Effector memory CD8-positive, alpha-beta T cell (primary cell): Measurements from ENCODE around the gene NTN1.

Experiments
- ATAC-seq: fragments of 150-1000 bp; cut with Tn5 transposase; replicated peaks from 2 replicates; pipeline ENCODE4 v1.10.0; 2021; ENCODE audit warnings: mild to moderate bottlenecking, moderate library complexity
- DNase-seq, 3 experiments: peaks; one replicate each; pipeline ENCODE4 v3.0.0; 2021
- H3K27ac Mint-ChIP-seq, 2 donors: one replicate each; pipeline ENCODE4 v1.8.0; 2022; ENCODE audit warnings: mild to moderate bottlenecking in 2 of 2, mixed read lengths in 2 of 2, moderate library complexity in 2 of 2
- H3K27me3 Mint-ChIP-seq, 2 donors: one replicate each; pipeline ENCODE4 v1.8.0; 2022; ENCODE audit warnings: mixed read lengths in 2 of 2
- H3K36me3 Mint-ChIP-seq: one replicate; pipeline ENCODE4 v1.8.0; 2022; ENCODE audit warnings: mild to moderate bottlenecking, moderate library complexity, mixed read lengths; ENCODE audit not compliant: insufficient read depth
- H3K4me1 Mint-ChIP-seq, 2 donors: one replicate each; pipeline ENCODE4 v1.8.0; 2022; ENCODE audit warnings: low read depth in 2 of 2, mixed read lengths in 2 of 2
- H3K4me3 Mint-ChIP-seq, 2 donors: one replicate each; pipeline ENCODE4 v1.8.0; 2022; ENCODE audit warnings: mild to moderate bottlenecking in 2 of 2, mixed read lengths in 2 of 2, moderate library complexity in 2 of 2
- H3K9me3 Mint-ChIP-seq, 2 donors: one replicate each; pipeline ENCODE4 v1.8.0; 2022; ENCODE audit warnings: mixed read lengths in 2 of 2

Gene NTN1

DNA sequence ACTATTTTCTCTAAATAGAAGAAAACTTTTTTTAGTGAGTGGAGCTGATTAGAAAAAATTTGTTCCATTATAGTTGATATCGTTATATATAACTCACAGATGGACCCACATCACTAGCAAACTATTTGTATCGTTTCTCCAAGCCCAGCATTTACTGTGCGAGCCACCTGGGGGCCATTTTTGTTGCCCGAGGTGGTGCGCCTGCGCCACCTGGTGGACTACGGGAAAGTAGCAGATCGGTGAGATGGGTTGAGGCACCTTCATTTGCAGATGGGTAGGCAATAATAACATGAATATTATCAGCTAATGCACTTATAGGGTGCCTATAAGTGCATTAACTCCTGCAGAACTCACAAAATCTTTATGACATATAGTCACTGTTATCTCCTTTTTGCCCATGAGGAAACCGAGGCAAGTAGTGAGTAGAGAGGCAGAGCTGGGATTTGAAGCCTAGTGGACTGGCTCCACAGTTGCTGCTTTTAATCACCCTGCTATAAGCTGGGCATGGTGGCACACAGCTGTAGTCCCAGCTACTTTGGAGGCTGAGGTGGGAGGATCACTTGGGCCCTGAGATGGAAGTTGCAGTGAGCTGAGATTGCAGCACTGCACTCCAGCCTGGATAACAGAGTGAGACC, 23.2 kb upstream of the NTN1 start:
- DNase-seq (peak; percentile 73 to 79 (median 79)), ATAC-seq (peak; percentile 81)
- peaks cover 4% of the 10 kb centered on the region for H3K36me3 Mint-ChIP-seq
- H3K27ac Mint-ChIP-seq, result no peak overlapping the region
- peaks cover 26 to 30% of the 10 kb centered on the region in 2 donors for H3K27me3 Mint-ChIP-seq
- H3K9me3 Mint-ChIP-seq, result no peaks in the 10 kb centered on the region
- H3K4me1 Mint-ChIP-seq, result peaks cover 5 to 9% of the 10 kb centered on the region in 2 donors
- no peak overlapping the region for H3K4me3 Mint-ChIP-seq

DNA sequence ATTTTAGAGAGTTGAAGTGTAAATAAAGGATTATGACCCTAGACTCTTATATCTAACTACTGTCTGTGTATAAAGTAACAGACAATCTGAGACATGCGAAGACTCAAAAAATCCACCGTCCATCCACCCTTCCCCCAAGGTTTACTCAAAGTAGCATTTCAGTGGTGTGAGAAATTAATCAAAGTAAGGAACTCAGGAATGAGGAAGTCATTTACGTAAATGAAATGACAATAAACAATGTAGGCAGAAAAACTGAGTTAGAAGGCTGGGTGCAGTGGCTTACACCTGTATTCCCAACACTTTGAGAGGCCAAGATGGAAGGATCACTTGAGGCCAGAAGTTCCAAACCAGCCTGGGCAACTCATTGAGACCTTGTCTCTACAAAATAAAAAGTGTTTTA, 19.8 kb upstream of the NTN1 start:
- Mint-ChIP-seq H3K36me3 (peaks cover 9% of the 10 kb centered on the region), H3K9me3 (no peaks in the 10 kb centered on the region), H3K4me3 (peak overlapping the region in 1 of 2 donors; percentile 45), H3K4me1 (peaks cover 7 to 13% of the 10 kb centered on the region in 2 donors), H3K27me3 (peaks cover 48 to 61% of the 10 kb centered on the region in 2 donors), H3K27ac (no peak overlapping the region)
- ATAC-seq, result no peak
- no peak for DNase-seq

DNA sequence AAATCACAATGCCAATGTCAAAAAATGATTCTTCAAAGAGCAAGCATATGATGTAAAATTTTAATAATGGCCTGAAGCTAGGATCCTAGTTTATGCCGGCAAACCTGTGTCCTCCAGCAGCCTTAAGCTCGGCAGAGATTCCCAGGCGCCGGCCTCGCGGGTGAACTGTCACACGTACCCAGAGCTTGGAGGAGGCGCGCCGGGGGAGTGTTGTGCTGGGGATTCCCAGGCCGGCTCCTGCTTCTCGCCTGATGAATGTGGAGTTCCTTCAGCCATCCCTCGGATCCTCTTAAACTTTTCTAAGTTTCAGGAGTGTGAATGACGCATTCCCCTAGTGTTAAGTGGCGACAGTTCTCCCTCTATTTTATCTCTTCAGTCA, 19.1 kb upstream of the NTN1 start:
- Mint-ChIP-seq H3K27ac (no peak overlapping the region), H3K27me3 (peaks cover 53 to 68% of the 10 kb centered on the region in 2 donors), H3K4me1 (peaks cover 7 to 13% of the 10 kb centered on the region in 2 donors), H3K9me3 (no peaks in the 10 kb centered on the region), H3K4me3 (peak overlapping the region; percentile 60 to 63), H3K36me3 (peaks cover 9% of the 10 kb centered on the region)
- no peak for ATAC-seq
- DNase-seq, result no peak

DNA sequence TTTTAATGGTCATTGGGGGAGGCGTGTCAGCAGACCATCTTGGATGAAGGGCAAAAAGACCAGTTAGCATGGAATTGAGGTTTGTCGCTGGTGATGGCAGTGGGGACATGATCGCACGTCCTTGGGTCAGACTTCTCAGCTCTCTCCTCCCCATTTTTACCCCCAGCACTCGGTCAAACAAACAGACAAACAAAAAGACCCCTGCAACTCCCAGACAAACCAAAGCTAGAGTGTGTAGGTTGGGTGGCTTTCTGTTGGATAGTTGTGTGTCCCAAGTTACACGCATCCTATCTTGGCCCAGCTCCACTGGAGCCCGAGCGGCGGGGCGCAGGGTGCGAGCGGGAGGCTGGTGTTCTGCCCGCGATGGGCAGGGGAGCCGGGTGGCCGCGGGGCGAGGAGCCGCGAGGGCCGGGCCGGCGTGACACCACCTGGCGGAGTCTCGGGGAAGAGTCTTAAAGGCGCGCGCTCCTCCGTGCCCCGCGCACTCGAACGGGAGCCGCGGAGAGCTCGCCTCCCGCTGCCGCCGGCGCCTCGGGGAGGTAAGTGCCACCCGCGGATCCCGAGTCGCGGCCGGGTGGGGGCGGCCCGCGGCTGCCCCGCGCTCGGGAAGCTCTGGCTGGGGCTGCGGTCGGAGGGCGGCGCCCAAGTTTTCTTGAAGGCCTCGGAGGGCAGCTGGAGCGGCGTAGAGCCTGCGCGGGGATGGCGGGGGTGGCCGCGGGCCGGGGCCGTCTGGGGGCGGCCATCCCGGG, 18.5 kb upstream of the NTN1 start:
- ATAC-seq, result peak; percentile 66
- DNase-seq, result peak in 1 of 3 experiments; percentile 11
- H3K27me3 Mint-ChIP-seq, result peaks cover 59 to 74% of the 10 kb centered on the region in 2 donors
- peak overlapping the region; percentile 60 to 63 for H3K4me3 Mint-ChIP-seq
- H3K36me3 Mint-ChIP-seq, result peaks cover 9% of the 10 kb centered on the region
- H3K4me1 Mint-ChIP-seq, result peaks cover 7 to 13% of the 10 kb centered on the region in 2 donors
- H3K9me3 Mint-ChIP-seq, result no peaks in the 10 kb centered on the region
- no peak overlapping the region for H3K27ac Mint-ChIP-seq

DNA sequence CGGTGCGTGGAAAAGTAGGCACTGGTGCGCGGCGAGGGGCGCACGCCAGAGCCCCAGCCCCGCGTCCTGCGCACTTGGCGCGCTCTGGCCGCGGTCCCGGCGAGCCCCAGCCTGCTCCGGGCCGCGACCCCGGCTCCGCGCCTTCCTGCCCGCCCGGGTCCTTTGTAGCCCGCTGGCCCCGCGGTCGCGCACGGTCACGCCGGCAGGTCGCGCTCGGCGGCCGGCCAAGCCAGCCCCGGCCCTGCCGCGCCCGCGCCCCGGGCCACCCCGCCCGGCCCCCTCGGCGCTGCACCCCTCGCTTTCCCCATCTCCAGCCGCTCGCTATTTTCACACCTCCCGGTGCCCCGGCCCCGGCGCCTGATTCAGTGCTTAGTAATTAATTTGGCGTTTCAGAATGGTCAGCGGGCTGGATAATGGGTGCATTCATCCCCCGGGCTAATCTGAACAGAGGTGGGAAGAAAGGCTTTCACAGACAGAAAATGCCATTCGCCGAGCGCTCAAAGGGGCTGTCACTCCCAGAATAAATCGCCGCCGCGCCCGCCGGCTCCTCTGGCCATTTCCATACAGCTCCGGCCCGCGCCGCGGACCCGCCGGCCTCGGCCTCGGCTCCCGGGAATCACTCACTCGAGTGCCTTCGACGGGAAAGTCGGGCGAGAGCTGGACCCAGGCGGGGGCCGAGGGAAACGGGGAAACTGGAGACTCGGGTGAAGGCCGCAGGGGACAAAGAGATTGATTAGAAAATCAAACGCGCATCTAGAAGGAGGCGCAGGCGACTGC, 17.8 kb upstream of the NTN1 start:
- Mint-ChIP-seq H3K4me3 (peak overlapping the region; percentile 65 to 68), H3K4me1 (peaks cover 7 to 13% of the 10 kb centered on the region in 2 donors), H3K9me3 (no peaks in the 10 kb centered on the region), H3K27ac (no peak overlapping the region), H3K27me3 (peaks cover 63 to 81% of the 10 kb centered on the region in 2 donors), H3K36me3 (peaks cover 5% of the 10 kb centered on the region)
- ATAC-seq, result no peak
- DNase-seq, result no peak

DNA sequence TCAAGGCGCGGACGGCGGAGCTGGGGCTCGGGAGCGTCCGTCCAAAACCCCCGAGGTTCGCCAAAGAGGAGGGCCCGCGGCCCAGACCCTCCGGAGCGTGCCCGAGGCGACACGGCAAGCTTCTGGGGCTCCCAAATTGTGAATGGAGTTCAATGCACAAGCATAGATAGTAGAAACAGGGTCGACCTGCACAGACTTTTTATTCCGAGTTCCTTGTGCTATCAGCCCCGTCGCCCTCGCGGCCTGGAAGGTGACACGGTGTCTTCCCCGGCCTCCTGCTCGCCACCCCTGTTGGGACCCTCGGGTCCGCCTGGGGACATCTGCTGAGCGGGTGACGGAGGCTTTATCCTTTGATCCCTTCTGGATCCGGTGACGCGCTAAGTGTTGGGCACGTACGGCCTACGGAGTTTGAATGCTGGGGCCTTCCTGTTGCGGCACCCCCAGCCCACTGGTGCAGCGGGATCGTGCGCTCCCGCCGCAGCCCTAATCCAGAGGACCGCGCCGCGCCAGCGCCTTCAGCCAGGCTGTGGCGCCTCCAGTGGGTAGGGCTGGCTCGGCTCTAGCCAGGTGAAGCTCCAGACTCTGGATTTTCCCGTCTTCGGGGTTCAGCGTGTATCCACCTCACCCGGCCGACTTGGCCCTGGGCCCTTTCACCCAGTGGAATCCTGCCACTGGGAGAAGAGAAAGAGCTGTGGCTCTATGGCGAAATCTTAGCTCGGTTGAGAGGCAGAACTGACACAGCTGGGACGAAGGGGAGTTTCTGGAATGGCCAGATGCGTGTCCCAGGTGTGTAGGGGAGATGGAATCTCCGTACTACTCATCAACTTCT, 17.0 kb upstream of the NTN1 start:
- Mint-ChIP-seq H3K9me3 (no peaks in the 10 kb centered on the region), H3K4me3 (peak overlapping the region; percentile 65 to 68), H3K27ac (no peak overlapping the region), H3K4me1 (peaks cover 7 to 13% of the 10 kb centered on the region in 2 donors), H3K27me3 (peaks cover 70 to 89% of the 10 kb centered on the region in 2 donors), H3K36me3 (peaks cover 5% of the 10 kb centered on the region)
- ATAC-seq, result no peak
- no peak for DNase-seq

DNA sequence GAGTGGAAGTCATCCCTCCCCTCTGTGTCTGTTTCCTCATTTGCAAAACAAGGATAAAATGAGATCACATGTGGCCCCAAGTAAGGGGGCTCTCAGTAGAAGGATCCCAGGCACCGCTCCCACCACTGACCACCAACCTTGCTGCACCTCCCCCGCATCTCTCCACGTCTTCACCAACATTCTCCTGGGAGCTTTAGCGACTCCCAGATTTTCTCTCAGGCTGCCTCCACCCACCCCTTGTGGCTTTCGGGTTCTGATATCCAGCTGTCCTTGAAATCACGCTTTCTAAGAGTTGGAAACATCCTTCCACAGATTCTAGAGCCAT, 16.4 kb upstream of the NTN1 start:
- peaks cover 75 to 94% of the 10 kb centered on the region in 2 donors for H3K27me3 Mint-ChIP-seq
- H3K9me3 Mint-ChIP-seq, result no peaks in the 10 kb centered on the region
- peaks cover 5% of the 10 kb centered on the region for H3K36me3 Mint-ChIP-seq
- no peak for ATAC-seq
- no peak overlapping the region for H3K27ac Mint-ChIP-seq
- no peak for DNase-seq
- peak overlapping the region; percentile 6 to 14 for H3K4me3 Mint-ChIP-seq
- peaks cover 7 to 13% of the 10 kb centered on the region in 2 donors for H3K4me1 Mint-ChIP-seq

DNA sequence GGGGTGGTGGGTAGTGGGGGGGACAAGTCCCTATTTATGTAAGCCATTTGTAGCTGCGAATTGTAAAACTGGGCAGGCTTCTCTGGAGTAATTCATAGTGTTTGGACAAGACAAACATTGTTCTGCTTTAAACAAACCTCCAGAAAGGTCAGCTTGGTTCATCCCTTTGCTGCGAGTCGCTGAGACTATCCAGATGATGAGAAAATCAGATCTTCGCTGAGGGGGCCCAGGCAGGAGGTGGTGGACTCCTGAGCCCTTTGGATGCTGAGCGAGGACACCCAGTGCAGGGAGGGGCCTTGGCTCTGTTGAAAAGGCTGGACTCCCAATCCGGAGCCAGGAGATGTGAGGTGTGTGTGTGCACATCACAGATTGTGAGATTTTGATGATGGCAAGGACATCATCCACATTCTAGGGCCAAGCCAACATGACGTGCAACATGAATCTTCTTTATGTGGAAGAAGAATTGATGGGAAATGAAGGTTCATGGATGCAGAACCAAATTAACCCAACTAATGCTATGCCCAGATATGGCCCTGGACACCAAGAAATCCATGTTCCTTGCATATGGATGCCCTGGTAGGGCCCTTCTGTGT, 15.0 kb upstream of the NTN1 start:
- H3K36me3 Mint-ChIP-seq, result peaks cover 5% of the 10 kb centered on the region
- DNase-seq, result no peak
- no peak overlapping the region for H3K27ac Mint-ChIP-seq
- no peak for ATAC-seq
- H3K27me3 Mint-ChIP-seq, result peaks cover 74 to 91% of the 10 kb centered on the region in 2 donors
- H3K9me3 Mint-ChIP-seq, result no peaks in the 10 kb centered on the region
- no peak overlapping the region for H3K4me3 Mint-ChIP-seq
- peaks cover 7 to 13% of the 10 kb centered on the region in 2 donors for H3K4me1 Mint-ChIP-seq

DNA sequence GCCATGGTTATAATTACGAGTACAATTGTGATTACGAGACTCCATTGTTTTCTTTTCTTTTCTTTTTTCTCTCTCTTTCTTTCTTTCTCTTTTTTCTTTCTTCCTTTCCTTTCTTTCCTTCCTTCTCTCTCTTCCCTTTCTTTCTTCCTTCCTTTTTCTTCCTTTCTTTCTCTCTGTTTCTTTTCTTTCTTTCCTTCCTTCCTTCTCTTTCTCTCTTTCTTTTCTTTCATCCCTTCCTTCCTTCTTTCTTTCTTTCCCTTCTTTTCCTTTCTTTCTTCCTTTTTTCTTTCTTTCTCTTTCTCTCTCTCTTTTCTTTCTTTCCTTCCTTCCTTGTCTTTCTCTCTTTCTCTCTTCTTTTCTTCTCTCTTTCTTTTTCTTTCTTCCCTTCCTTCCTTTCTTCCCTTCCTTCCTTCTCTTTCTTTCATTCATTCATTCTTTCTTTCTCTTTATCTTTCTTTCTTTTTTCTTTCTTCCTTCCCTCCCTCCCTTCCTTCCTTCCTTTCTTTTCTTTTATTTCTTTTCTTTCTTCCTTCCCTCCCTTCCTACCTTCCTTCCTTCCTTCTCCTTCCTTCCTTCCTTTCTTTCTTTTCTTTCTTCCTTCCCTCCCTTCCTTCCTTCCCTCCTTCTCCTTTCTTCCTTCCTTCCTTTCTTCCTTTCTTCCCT, 14.1 kb upstream of the NTN1 start:
- Mint-ChIP-seq H3K27ac (no peak overlapping the region), H3K36me3 (peaks cover 5% of the 10 kb centered on the region), H3K4me3 (no peak overlapping the region), H3K4me1 (peaks cover 4 to 13% of the 10 kb centered on the region in 2 donors), H3K9me3 (no peaks in the 10 kb centered on the region), H3K27me3 (peaks cover 69 to 86% of the 10 kb centered on the region in 2 donors)
- ATAC-seq, result no peak
- no peak for DNase-seq

DNA sequence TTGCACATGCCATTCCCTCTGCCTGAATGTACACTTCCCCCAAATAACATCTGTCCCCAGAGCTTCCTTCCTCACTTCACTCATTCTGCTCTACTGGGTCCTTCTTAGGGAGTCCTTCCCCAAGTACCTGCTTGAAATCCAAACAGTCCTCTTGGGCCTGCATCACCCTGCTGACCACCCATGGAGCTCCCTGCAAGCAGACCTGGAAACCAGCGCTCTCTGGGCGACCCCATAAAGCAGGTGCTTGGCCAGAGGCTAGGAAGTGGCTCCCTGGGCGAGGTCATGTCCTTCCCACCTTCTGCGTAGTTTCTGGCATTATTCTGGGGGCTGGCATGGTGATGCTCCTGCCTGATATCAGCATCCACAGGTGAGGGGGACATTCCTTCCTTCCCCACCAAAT, 12.2 kb upstream of the NTN1 start:
- Mint-ChIP-seq H3K9me3 (no peaks in the 10 kb centered on the region), H3K4me1 (peaks cover 0 to 3% of the 10 kb centered on the region in 2 donors), H3K36me3 (no peaks in the 10 kb centered on the region), H3K27me3 (peaks cover 76 to 91% of the 10 kb centered on the region in 2 donors), H3K27ac (no peak overlapping the region), H3K4me3 (no peak overlapping the region)
- DNase-seq (no peak), ATAC-seq (no peak)

DNA sequence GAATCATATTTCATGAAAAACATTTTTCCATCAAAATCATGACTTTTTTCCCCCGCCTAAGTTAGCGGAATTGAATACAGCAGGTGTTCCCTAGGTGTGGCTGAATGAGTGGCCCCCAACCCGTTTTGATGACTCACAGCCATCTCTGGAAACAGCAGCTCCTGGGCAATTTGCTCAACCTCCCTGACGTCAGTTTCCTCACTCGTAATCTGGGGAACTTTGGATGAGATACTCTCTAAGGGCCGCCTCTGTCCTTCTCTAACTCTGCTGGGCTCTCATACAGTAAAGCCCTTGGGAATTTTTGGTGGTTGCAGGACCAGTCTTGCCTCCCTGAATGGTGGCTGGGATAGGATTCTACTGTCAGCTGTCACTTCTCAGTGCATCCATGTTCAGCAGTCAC, 11.6 kb upstream of the NTN1 start:
- H3K27me3 Mint-ChIP-seq, result peaks cover 77 to 88% of the 10 kb centered on the region in 2 donors

DNA sequence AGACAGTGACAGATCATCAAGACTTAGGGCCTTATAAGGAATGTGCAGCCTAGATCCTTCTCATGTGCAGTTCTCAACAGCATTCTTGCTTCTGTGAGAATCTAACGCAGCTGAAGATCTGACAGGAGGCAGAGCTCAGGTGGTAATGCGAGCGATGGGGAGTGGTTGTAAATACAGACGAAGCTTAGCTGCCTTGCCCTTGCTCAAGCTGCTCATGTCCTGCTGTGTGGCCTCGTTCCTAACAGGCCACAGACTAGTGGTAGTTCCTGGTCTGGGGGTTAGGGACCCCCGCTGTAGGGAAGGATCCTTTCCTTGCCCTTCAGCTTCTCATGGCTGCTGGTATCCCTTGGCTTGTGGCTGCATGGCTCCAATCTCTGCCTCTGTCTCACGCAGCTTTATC, 10.3 kb upstream of the NTN1 start:
- DNase-seq, result no peak
- no peaks in the 10 kb centered on the region for H3K4me1 Mint-ChIP-seq
- no peak for ATAC-seq
- no peaks in the 10 kb centered on the region for H3K9me3 Mint-ChIP-seq
- no peak overlapping the region for H3K27ac Mint-ChIP-seq
- H3K27me3 Mint-ChIP-seq, result peaks cover 65 to 76% of the 10 kb centered on the region in 2 donors
- H3K36me3 Mint-ChIP-seq, result no peaks in the 10 kb centered on the region
- H3K4me3 Mint-ChIP-seq, result no peak overlapping the region

More for the DNA sequence above, 11.6 kb upstream of the NTN1 start:
- Mint-ChIP-seq H3K9me3 (no peaks in the 10 kb centered on the region), H3K27ac (no peak overlapping the region), H3K4me1 (peaks cover 0 to 3% of the 10 kb centered on the region in 2 donors), H3K36me3 (no peaks in the 10 kb centered on the region), H3K4me3 (no peak overlapping the region)
- ATAC-seq (no peak), DNase-seq (no peak)
